ENCODE data around the gene ORC6. TPM values are rescaled to one million over a fixed set of nuclear protein-coding genes. Genes with fewer than 3 reads are reported as not detected.

Gene ORC6
- total RNA-seq, 1 experiment from 2014 or later, result 95.0 TPM

GRCh38 chr16:46727630-46728029 lies 38.2 kb downstream of the ORC6 start:
- no peak overlapping the region for H3K14ac ChIP-seq (ENCODE audit: insufficient read depth, low read length)
- no peak overlapping the region for H2AK5ac ChIP-seq (ENCODE audit: insufficient read length, low read length)
- no peak overlapping the region for H3K9ac ChIP-seq (ENCODE audit: extremely low read depth, insufficient read length, low read length)
- no peak overlapping the region for H3K27ac ChIP-seq (ENCODE audit: insufficient read length, low read depth, low read length)
- no peak overlapping the region for H3K4me3 Mint-ChIP-seq
- H4K91ac ChIP-seq (ENCODE audit: insufficient read length, low read depth, low read length), result no peak overlapping the region
- no peak overlapping the region for H3K18ac ChIP-seq (ENCODE audit: insufficient read length, low read depth, low read length)
- no peaks in the 10 kb centered on the region for H3K9me3 ChIP-seq (ENCODE audit: control insufficient read depth, low read depth, low read length)
- DNase-seq, result no peak
- no peak overlapping the region for H4K8ac ChIP-seq (replicated peaks; ENCODE audit: insufficient read length, low read depth, low read length)
- no peaks in the 10 kb centered on the region for H4K20me1 ChIP-seq (ENCODE audit: control insufficient read depth, insufficient read depth, insufficient read length)
- no peak overlapping the region for H3K27ac Mint-ChIP-seq
- H3K27me3 Mint-ChIP-seq (ENCODE audit: low read depth), result no peaks in the 10 kb centered on the region
- H3K27me3 ChIP-seq (ENCODE audit: insufficient read depth, low read length), result no peaks in the 10 kb centered on the region
- no peak overlapping the region for H2BK20ac ChIP-seq (ENCODE audit: low read depth, low read length, poor library complexity, severe bottlenecking)
- no peak for TF ChIP-seq CTCF (conservative IDR thresholded peaks at IDR 0.05)
- no peak overlapping the region for H3K4me2 ChIP-seq (ENCODE audit: insufficient read depth, insufficient read length, low read length)
- no peaks in the 10 kb centered on the region for H3K79me2 ChIP-seq (ENCODE audit: insufficient read depth, low read length)
- no peaks in the 10 kb centered on the region; a peak in 1 of 7 replicates for H3K36me3 Mint-ChIP-seq (ENCODE audit: insufficient read depth in 1 of 3, low read depth in 3 of 3)
- no peaks in the 10 kb centered on the region for H3K23me2 ChIP-seq (ENCODE audit: insufficient read length, low read depth, low read length, poor library complexity, severe bottlenecking)
- H2AFZ ChIP-seq (ENCODE audit: low read length), result no peak overlapping the region
- peaks cover 0 to 3% of the 10 kb centered on the region in 2 experiments; a peak in 1 of 4 replicates for H3K4me1 Mint-ChIP-seq
- no peak overlapping the region for H3K56ac ChIP-seq (ENCODE audit: insufficient read length, low read depth, low read length)
- no peak overlapping the region for H3K4ac ChIP-seq (ENCODE audit: low read depth, low read length)
- no peak overlapping the region for H2BK120ac ChIP-seq (ENCODE audit: low read depth, low read length, poor library complexity, severe bottlenecking)
- H4K5ac ChIP-seq (ENCODE audit: insufficient read length, low read depth, low read length), result no peak overlapping the region
- H3K9me3 Mint-ChIP-seq, result peaks cover 3 to 5% of the 10 kb centered on the region in 2 experiments; a peak in 4 of 5 replicates
- no peak overlapping the region for H3K23ac ChIP-seq (ENCODE audit: insufficient read length, low read depth, low read length)
- no peak overlapping the region for H3T11ph ChIP-seq (ENCODE audit: low read length)
- WGBS (ENCODE audit: extremely low coverage, insufficient read length, low lambda C conversion rate), result no CpG with 5 or more reads among the region's 9 CpGs
- H2BK15ac ChIP-seq (ENCODE audit: low read depth, low read length), result no peak overlapping the region
- H2BK5ac ChIP-seq (ENCODE audit: insufficient read length, low read length), result no peak overlapping the region
- H3K79me1 ChIP-seq (ENCODE audit: insufficient read depth, low read depth, low read length, poor library complexity, severe bottlenecking), result no peaks in the 10 kb centered on the region
- no peaks in the 10 kb centered on the region for H3K4me1 ChIP-seq (ENCODE audit: insufficient read depth, low read length)
- H2BK12ac ChIP-seq (ENCODE audit: insufficient read length, low read depth, low read length), result no peak overlapping the region

Data from H9 (cell line).